ENCODE data around the gene SLU7.

GRCh38 chr5:160453751-160454150 is 34.9 kb upstream of the SLU7 start:
- TF ChIP-seq CTCF (IDR thresholded peaks at IDR 0.05; ENCODE audit: borderline replicate concordance, extremely low read depth, low read length, poor library complexity, severe bottlenecking) (no peak), EZH2 (IDR thresholded peaks at IDR 0.05; ENCODE audit: borderline replicate concordance, low read depth, low read length, severe bottlenecking) (no peak)
